ENCODE measurements around the gene PCSK7.

DNA sequence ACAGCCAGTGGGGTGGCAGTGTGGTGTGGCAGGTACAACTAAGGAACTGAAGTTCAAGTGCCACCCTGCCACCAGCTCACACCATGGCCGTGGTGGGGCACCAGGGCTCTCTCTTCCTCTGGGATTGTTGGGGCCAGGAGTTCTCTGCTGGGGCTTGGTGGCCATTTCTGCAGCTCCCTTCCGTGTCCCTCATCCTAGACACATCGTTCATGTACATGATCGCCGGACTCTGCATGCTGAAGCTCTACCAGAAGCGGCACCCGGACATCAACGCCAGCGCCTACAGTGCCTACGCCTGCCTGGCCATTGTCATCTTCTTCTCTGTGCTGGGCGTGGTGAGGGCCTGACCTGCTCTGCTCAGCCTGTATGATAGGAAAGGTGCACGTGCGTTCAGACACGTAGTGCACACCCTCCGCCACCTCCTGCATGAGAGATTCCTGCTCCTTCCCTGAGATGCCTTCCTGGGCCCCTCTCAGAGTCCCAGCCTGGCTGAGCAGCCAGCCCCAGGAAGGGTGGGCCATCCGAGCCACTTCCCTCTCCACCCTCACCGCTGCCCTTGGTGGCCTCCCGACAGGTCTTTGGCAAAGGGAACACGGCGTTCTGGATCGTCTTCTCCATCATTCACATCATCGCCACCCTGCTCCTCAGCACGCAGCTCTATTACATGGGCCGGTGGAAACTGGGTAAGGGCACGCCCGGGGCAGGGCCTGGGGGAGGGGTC, 40.0 kb downstream of the PCSK7 start:
- TF ChIP-seq FOXA1 (IDR thresholded peaks at IDR 0.05) (no peak), ELF4 (IDR thresholded peaks at IDR 0.05) (no peak)
